Activated B cell treated with CpG ODN at 0.5 μM for 24 hours (primary cell): ENCODE data around the gene LIPT1. TPM values are rescaled to one million over a fixed set of nuclear protein-coding genes. Genes with fewer than 3 reads are reported as not detected.

Experiments
- ATAC-seq: fragments of 200-7000 bp; cut with Tn5 transposase; one replicate; pipeline ENCODE4 v1.10.0; 2021; ENCODE audit warnings: low read depth, mild to moderate bottlenecking, moderate library complexity
- CTCF ChIA-PET: fragments of 350-600 bp; sonication (Branson Sonifier 250); formaldehyde crosslinking; loops from one replicate; lab custom pipeline; 2021; ENCODE audit warnings: antibody characterized with exemption; lab: Charles Lee
- POLR2A ChIA-PET: fragments of 350-600 bp; sonication (Branson Sonifier 250); formaldehyde crosslinking; loops from one replicate; lab custom pipeline; 2021; ENCODE audit warnings: antibody characterized with exemption; lab: Charles Lee
- DNase-seq: peaks from one replicate; pipeline ENCODE4 v3.0.0; 2022
- H3K27ac Mint-ChIP-seq: one replicate; pipeline ENCODE4 v1.8.0; 2020; ENCODE audit warnings: mixed read lengths
- H3K27me3 Mint-ChIP-seq: one replicate; pipeline ENCODE4 v1.8.0; 2021; ENCODE audit warnings: mixed read lengths
- H3K36me3 Mint-ChIP-seq: one replicate; pipeline ENCODE4 v1.8.0; 2021; ENCODE audit warnings: low read depth, mixed read lengths
- H3K4me1 Mint-ChIP-seq: one replicate; pipeline ENCODE4 v1.8.0; 2021; ENCODE audit warnings: mixed read lengths
- H3K4me3 Mint-ChIP-seq: one replicate; pipeline ENCODE4 v1.8.0; 2020; ENCODE audit warnings: mild to moderate bottlenecking, mixed read lengths
- H3K9me3 Mint-ChIP-seq: one replicate; pipeline ENCODE4 v1.8.0; 2020; ENCODE audit warnings: mixed read lengths
- CTCF ChIP-seq: fragments of 200-600 bp; IDR thresholded peaks from one replicate; pipeline ENCODE4 v1.8.0; 2022; ENCODE audit warnings: antibody characterized with exemption, mild to moderate bottlenecking
- intact Hi-C: fragments of 100-400 bp; cut with micrococcal nuclease; formaldehyde crosslinking; loops from one replicate; pipeline ENCODE4 v1.15.1; 2024
- total RNA-seq: library from RNA; stranded (reverse); gene quantifications from 2 replicates; pipeline ENCODE4 v1.2.3, GENCODE V29; 2022

LIPT1 gene
- total RNA-seq, 1 donor from 2014 or later, result 18.1 TPM

DNA sequence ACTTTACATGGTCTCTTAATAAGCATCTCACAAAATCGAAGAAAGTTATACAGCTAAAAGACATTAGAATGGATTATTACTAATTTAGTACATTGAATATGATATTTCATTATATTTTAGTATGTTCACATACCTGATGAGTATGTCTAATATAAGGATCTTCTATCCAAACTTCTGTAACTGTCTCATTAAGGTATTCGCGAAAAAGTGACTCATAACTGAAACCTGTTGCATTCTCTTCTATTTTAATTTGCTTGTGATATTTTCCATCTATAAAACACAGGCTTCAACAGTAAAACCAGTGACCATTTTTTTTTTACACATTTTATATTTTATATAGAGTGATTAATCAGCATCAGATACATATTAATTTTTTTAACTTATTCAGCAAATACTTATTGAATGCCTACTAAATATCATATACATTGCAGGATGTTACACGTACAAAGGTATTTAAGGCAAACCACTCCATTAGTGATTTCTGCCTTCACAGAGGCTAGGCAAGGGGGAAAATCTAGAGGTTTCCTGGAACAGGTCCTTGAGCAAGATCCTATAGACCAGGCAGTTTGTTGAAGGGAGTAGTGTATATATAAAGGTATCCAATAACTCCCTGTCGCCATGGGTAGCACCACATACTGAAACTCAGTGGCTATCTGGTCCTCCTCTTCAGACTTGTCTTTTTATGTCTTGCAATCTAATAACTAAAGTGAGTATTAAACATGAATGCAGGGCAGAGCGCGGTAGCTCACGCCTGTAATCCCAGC, 16.8 kb downstream of the LIPT1 start:
- Mint-ChIP-seq H3K9me3 (no peaks in the 10 kb centered on the region), H3K4me1 (peaks cover 13% of the 10 kb centered on the region), H3K36me3 (peaks cover 72% of the 10 kb centered on the region), H3K27ac (no peak overlapping the region), H3K4me3 (no peak overlapping the region), H3K27me3 (no peaks in the 10 kb centered on the region)
- ChIA-PET POLR2A (interaction anchor here (1.2 kb wide), 1 partner anchor 31 kb away, joined by 4 read pairs; no protein-coding TSS in a partner anchor), CTCF (interaction anchor here (0.6 kb wide), 1 partner anchor 70 kb away, joined by 3 read pairs; no protein-coding TSS in a partner anchor)
- DNase-seq (no peak), ATAC-seq (no peak)
- intact Hi-C loops, result no loop called here
- no peak for TF ChIP-seq CTCF

DNA sequence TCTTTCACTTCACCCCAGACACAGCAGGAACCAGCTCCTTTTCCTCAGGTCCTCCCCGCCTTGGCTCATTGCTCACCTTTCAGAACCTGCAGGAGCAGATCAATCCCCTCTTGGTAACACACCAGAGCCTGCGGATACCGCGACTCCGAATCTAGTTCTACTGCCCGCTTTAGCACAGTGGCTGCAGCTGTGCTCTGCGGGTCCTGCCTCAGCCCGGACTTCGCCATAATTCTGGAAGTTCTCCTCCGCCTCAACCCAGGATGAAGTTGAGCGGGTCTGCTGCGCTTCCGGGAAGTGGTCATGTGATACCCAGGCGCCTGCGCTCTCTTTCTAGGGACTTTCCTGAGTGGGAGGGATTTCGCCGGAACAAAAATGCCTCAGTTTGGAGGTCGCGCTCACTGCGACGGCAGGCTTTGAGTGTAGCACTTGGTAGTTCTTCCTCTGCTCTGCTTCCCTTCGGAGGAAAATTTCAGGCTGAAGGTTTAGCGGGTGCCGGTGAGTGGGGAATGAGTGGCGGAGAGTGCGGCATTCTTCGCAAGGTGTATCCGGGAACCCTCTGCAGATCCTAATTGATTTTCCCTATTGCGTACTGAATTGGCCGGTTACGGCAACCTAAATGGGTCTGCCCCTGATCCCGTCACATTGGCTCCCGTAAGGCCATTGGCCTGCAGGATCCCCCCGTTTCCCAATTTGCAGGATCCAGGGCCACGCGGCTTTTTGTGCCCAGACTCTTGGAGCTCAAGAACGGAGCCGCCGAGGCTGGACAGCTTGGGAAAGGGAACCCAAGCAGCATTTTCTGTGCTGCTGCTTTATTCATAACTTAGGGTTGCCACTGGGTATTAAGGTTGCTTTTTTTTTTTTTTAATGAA, 26.2 kb downstream of the LIPT1 start, which contains the start of the genes MITD1 and MRPL30:
Gene MITD1 (minus strand): TSS at position 304 of the 869 bp plus-strand sequence. CDS start 77 bp downstream, at position 227.
Gene MRPL30 (plus strand): TSS at position 430 of the 869 bp plus-strand sequence. CDS start 5,020 bp downstream, outside the sequence.
- ATAC-seq (peak; percentile 94), DNase-seq (peak; percentile 83)
- Mint-ChIP-seq H3K4me1 (peaks cover 63% of the 10 kb centered on the region), H3K36me3 (peaks cover 31% of the 10 kb centered on the region), H3K27me3 (no peaks in the 10 kb centered on the region), H3K4me3 (peak within 1 kb of the TSS; percentile 99), H3K9me3 (no peaks in the 10 kb centered on the region), H3K27ac (peak within 1 kb of the TSS; percentile 95)
- intact Hi-C loops, result loop anchor here (1.0 to 5.0 kb wide), 7 partner anchors 26 to 1821 kb away; partner anchors contain the start of genes C2orf15, COA5, MGAT4A and REV1
- POLR2A ChIA-PET, result interaction anchor here (0.7 to 4.0 kb wide), 10 partner anchors 8 to 618 kb away, joined by 3 to 46 read pairs (median 5); partner anchors contain the start of genes C2orf15, EIF5B, LIPT1 and MGAT4A
- no peak for TF ChIP-seq CTCF
- CTCF ChIA-PET, result interaction anchor here (0.9 to 2.3 kb wide), 5 partner anchors 24 to 532 kb away, joined by 3 to 7 read pairs (median 4); partner anchors contain the start of gene EIF5B

DNA sequence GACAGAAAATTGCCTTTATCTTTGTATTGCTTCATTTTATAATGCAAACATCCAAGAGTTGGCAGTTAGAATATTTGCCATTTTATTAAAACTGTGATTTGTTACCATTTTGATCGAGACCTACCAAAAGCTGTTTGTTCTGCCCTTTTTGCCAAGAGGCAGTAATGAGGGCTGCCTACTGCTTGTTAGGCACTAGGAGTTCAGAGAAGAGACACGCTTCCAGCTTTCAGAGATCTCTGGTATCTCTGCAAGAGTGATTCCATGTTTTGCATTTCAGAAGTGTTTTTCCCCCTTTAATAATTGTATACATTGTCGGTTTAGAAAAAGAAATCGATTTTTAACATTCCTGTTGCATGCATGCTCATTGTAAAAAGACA, 26.8 kb downstream of the LIPT1 start:
- POLR2A ChIA-PET, result interaction anchor here (0.7 to 4.0 kb wide), 5 partner anchors 8 to 619 kb away, joined by 5 to 46 read pairs (median 23); partner anchors contain the start of genes C2orf15, EIF5B, LIPT1 and TSGA10

DNA sequence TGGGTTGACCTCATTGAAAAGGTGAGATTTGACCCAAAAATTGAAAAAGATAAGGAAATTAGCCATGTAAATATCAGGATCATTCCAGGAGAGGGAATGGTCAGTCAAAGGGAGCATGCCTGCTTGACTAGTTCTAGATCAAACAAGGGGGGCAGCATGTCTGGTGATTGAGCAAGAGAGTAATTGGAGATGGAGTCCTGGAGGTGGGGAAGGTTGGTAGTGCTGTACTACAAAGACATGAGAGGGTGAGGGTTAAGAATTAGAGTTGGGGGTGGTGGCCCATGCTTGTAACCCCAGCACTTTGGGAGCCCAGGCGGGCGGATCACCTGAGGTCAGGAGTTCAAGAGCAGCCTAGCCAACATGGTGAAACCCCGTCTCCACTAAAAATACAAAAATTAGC, 28.3 kb downstream of the LIPT1 start:
- peaks cover 52% of the 10 kb centered on the region for H3K4me1 Mint-ChIP-seq
- H3K27ac Mint-ChIP-seq, result no peak overlapping the region
- no peaks in the 10 kb centered on the region for H3K27me3 Mint-ChIP-seq
- CTCF ChIA-PET, result no interaction called here
- POLR2A ChIA-PET, result interaction anchor here (4.0 kb wide), 1 partner anchor 28 kb away, joined by 46 read pairs; the partner anchor contains the start of genes LIPT1 and TSGA10
- ATAC-seq (no peak), DNase-seq (no peak)
- intact Hi-C loops, result loop anchor here (5.0 kb wide), 1 partner anchor 451 kb away; the partner anchor contains the start of gene MGAT4A
- H3K4me3 Mint-ChIP-seq, result no peak overlapping the region
- H3K36me3 Mint-ChIP-seq, result peaks cover 33% of the 10 kb centered on the region
- TF ChIP-seq CTCF, result no peak
- H3K9me3 Mint-ChIP-seq, result no peaks in the 10 kb centered on the region

More for the DNA sequence above, 26.8 kb downstream of the LIPT1 start:
- H3K4me1 Mint-ChIP-seq, result peaks cover 60% of the 10 kb centered on the region
- no peak for DNase-seq
- no peak for ATAC-seq
- intact Hi-C loops, result loop anchor here (1.0 to 5.0 kb wide), 7 partner anchors 26 to 1821 kb away; partner anchors contain the start of genes C2orf15, COA5, MGAT4A and REV1
- peaks cover 33% of the 10 kb centered on the region for H3K36me3 Mint-ChIP-seq
- CTCF ChIA-PET, result interaction anchor here (2.3 kb wide), 1 partner anchor 532 kb away, joined by 6 read pairs; no protein-coding TSS in a partner anchor
- no peaks in the 10 kb centered on the region for H3K9me3 Mint-ChIP-seq
- peak overlapping the region; percentile 99 for H3K4me3 Mint-ChIP-seq
- no peak for TF ChIP-seq CTCF
- H3K27ac Mint-ChIP-seq, result peak overlapping the region; percentile 95
- no peaks in the 10 kb centered on the region for H3K27me3 Mint-ChIP-seq
